Measurements from ENCODE around the gene ENAH.

DNA sequence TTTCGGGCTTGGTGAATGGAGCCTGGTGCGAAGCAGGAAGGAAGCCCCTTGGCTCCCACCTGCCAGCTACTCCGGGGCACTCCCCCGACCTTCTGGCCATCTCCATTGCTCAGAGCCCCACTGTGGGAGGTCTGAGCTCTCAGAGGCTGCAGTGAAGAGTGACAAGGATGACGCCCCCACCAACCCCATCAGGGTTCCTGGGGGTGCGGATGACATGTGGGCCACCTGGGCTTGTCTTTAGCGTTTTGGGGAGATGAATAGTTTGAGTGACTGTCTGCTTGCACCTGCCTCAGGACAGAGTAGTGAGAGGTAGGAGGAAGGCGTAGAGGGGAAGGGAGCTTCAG, 181.8 kb downstream of the ENAH start:
- TF ChIP-seq CTCF (IDR thresholded peaks at IDR 0.05; ENCODE audit: low read depth, low read length) = no peak
- TF ChIP-seq EZH2phosphoT487 (IDR thresholded peaks at IDR 0.05; ENCODE audit: low read depth) = no peak
